A172 (cell line): ENCODE results near the gene CKS2. TPM values are rescaled to one million over a fixed set of nuclear protein-coding genes. Genes with fewer than 3 reads are reported as not detected.
"Not testable (repeated sequence)": the region's sequence is repeated elsewhere in the genome, so short reads cannot be mapped to it uniquely, and the experiment has no call there.

Source experiments
- DNase-seq: peaks from one replicate; pipeline ENCODE4 v3.0.0-alpha.2; 2015; ENCODE audit warnings: low spot score
- total RNA-seq: library from RNA; depleted of rRNA; stranded (reverse); fragments of >200 nt; shearing (Covaris generic); gene quantifications from 2 replicates; pipeline ENCODE4 v1.2.3, GENCODE V29; 2014; rRNA removed

The CKS2 gene
- 446 and 553 TPM in 2 replicates for total RNA-seq

DNA sequence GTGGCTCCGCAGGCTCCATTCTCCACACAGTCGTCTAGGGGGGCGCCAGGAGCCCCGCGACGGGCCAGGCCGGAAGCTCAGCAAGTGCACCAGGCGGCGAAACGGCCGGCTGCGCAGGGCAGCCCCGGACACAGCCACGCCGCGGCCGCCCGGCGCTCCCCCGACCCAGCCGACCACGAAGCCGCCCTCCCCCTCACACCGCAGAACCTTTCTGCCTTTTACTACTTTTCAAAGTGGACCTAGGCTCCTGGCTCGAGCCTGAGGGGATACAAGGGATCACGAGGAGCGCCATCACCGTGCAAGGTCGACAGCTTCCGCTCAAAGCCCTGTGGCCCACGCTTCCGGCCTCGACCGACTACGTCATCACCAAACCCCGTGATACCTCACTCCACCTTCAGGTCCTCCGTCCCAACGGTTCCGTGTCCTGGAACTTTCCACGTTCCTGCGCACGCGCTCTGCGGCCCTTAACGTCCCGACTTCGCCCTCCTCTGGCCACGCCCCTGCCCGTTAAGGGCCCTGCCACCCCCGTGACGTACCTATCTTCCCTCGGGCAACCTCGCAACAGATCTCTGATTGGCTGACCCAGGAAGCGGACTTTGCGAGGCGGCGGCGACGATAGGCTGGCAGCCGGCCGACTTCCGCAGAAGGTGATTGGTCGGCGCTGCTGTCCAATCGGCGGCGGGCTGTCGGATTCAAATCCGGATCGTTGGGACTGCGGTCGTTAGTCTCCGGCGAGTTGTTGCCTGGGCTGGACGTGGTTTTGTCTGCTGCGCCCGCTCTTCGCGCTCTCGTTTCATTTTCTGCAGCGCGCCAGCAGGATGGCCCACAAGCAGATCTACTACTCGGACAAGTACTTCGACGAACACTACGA, at the start of gene CKS2:
Gene CKS2 (plus strand): TSS at position 721 of the 871 bp plus-strand sequence. CDS start 98 bp downstream, at position 819.
- DNase-seq = peak; percentile 100

DNA sequence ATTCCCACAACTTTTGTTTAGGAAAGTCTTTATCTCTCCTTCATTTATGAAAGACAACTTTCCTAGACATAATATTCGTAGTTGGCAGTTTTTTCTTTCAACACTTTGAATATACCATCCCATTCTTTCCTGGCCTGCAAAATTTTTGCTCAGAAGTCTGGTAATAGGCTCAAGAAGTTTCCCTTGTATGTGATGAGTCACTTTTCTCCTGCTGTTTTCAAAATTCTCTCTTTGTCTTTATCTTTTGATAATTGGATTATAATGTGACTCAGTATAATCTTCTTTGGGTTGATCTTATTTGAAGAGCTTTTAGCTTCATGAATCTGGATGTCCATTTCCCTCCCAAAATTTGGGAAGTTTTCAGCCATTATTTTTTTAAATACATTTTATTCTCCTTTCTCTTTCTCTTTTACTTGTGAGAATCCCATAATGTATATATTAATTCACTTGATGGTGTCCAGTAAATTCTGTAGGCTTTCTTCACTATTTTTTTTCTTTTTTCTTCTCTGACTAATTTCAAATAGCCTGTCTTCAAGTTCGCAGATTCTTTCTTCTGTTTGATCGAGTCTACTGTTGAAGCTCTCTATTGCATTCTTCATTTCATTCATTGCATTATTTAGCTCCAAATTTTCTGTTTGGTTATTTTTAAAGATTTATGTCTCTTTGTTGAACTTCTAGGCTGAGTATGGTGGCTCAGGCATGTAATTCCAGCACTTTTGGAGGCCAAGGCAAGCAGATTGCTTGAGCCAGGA, 37.3 kb upstream of the CKS2 start:
- DNase-seq = no peak

DNA sequence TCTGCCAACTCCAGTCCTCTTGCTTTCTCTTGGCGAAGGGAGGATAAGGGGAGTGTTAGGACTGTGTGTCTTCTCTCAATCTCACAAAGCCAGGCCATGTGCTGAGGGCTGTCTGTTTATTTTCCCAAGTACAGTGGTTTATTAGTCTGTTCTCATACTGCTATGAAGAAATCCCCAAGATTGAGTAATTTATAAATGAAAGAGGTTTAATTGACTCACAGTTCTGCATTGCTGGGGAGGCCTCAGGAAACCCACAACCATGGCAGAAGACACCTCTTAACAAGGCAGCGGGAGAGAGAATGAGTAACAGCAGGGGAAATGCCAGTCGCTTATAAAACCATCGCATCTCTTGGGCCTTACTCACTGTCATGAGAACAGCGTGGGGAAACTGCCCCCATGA, 36.2 kb upstream of the CKS2 start:
- DNase-seq = peak; percentile 46

DNA sequence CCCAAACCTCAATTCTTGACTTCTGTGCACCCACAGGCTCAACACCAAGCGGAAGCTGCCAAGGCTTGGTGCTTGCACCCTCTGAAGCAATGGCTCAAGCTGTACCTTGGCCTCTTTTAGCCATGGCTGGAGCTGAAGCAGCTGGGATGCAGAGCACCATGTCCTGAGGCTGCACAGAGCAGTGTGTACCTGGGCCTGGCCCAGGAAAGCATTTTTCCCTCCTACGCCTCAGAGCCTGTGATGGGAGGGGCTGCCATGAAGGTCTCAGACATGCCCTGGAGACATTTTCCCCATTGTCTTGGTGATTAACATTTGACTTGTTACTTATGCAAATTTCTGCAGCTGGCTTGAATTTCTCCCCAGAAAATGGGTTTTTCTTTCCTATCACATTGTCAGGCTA, 35.0 kb upstream of the CKS2 start:
- not testable (repeated sequence) for DNase-seq

DNA sequence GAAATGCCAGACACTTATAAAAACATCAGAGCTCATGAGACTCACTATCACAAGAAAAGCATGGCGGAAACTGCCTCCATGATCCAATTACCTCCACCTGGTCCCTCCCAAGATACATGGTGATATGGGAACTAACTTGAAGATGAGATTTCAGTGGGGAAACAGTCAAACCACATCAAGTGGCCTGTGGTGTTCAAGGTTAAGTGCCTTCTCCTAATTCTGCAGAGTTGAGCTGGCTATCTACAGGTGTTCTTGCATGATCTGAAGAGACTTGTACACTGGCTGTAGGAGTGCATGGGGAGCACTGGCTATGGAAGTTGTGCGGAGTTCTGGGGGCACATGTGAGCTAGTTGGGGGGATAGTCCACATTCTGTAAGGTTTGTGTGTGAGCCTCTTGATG, 34.0 kb upstream of the CKS2 start:
- no peak for DNase-seq

DNA sequence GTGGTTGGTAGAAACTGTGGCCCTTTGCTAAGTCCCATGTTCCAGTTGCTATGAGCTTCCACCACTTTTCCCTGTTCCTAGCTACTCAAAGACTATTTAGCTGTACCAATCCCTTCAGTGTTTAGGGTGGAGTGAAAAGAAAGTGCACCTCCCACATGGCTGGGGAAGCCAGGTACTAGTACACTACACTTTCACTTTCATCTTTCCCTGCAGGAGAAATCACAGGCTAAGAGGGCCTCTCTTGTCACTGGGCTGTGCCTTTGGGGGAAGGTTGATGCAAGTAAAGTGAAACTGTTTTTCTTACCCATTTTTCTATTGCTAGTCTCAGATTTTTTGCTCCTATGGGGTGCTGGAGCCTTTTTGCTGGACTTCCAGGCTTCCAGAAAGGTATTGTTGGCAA, 33.5 kb upstream of the CKS2 start:
- peak; percentile 30 for DNase-seq

DNA sequence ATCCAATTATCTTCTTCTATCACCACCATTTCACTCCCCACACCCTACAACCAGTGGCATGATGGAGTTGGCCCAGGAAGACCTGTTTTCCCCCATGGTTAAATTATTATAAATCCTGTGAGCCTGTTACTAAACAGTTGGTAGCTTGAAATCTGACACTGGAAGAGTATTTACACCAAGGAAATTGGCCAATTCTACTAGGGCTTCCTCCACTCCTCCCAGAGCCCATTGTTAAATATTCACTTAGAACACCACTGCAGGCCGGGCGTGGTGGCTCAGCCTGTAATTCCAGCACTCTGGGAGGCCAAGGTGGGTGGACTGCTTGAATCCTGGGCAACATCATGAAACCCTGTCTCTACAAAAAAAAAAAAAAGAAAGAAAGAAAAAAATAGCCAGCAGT, 32.4 kb upstream of the CKS2 start:
- DNase-seq = no peak

DNA sequence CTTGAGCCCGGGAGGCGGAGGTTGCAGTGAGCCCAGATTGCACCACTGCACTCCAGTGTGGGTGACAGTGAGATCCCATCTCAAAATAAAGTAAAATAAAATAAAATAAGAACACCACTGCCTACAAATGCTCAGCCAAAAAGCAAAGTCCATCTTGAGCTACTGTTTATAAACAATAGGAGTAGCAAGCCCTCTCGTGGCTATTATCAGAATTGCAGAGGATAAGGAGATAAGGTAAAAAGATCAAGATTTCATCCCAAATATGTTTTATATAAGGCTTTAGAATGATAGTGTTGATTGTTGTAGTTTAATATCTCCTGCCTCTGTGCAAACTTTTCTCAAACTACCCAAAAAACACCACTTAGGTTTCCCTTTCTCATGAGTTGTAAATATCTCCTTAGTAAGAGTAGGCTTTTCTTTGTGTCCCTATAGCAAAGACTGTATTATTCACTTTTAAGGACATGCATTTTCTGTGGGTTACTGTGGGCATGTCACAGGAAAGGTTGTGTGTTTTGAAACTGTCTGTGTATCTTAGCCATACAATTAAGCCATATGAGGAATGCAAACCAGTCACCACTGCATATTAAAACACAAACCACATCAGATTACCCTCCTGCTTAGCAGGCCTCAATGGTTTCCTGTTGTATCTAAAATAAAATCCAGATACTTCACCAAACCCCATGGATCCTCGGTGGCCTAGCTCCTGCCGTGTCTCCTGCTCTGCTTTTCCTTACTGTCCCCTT, 31.8 kb upstream of the CKS2 start:
- peak; percentile 56 for DNase-seq

DNA sequence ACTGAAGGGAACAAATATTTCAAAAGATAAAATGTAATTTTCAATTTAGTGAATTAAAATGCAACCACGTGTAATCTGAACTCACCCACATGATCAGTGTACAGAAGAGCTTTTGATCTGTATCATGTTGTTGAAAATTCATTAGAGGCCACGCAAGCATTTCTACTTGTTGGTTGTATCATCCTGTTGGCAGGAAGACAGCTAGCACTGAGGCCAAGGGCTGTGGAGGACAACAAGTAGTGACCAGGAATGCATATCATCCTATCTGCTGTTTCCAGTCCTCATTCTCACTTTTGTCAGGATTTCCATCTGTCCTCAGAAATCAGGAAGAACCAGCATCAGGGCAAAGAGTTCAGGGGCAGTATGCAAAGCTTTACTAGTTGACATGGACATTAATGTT, 29.9 kb upstream of the CKS2 start:
- no peak for DNase-seq

DNA sequence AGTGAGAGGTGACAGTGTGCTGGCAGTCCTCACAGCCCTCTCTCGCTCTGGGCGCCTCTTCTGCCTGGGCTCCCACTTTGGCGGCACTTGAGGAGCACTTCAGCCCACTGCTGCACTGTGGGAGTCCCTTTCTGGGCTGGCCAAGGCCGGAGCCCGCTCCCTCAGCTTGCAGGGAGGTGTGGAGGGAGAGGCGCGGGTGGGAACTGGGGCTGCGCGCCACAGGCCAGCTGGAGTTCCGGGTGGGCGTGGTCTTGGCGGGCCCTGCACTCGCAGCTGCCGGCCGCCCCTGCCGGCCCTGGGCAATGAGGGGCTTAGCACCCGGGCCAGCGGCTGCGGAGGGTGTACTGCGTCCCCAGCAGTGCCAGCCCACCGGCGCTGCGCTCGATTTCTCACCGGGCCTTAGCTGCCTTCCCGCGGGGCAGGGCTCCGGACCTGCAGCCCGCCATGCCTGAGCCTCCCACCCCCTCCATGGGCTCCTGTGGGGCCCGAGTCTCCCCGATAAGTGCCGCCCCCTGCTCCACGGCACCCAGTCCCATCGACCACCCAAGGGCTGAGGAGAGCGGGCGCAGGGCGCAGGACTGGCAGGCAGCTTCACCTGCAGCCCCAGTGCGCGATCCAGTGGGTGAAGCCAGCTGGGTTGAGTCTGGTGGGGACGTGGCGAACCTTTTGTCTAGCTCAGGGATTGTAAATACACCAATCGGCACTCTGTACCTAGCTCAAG, 28.6 kb upstream of the CKS2 start:
- not testable (repeated sequence) for DNase-seq

DNA sequence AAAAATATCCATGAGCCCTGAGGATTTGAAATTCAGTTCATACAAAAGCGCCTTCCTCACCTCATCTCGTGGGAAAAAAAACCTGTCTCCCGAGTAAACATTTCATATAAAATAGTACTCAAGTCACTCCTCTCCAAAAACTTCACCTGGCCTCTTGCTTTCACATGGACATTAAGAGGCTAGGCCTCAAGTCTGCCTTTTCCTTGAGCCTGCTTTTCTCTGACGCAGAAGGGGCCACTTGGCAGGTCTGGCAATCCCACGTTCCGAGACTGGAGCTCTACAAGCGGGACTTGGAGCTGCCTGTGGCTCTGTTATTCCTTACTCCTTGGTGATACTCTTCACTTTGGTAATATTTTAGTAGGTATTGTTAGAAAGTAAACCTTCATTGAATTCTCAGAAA, 26.9 kb upstream of the CKS2 start:
- DNase-seq = no peak

DNA sequence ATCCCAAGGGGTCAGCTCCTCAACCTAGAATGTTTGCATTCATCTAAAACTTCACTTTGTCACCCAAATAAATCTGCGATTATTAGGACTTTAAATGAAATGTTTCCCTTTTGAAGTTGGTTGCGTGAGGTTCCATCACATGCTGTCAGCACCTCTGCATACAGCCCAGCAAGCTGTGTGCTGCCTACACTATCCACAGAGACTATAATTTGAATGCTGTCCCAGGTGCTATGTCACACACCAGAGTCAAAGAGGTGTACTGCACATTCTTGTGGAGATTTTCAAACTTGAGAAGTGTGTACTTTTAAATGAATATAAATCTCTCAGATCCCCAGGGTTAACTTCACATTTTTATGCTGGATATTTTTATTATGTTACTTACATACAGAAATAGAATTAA, 19.3 kb upstream of the CKS2 start:
- no peak for DNase-seq

DNA sequence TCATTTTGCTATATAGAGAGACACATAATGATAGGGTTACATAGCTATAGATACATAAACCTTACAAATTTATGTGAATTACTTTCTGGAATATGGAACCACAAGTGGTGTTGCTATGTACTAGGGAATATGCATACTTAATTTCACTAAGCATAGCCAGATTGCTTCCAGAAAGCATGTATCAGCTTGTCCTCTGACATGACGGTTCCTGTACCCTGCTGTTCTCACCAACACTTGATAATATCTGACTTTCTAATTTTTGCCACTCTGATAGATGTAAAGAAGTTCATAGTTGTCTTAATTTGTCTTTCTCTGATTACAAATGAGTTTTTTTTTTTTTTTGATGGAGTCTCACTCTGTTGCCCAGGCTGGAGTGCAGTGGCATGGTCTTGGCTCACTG, 18.0 kb upstream of the CKS2 start:
- no peak for DNase-seq

DNA sequence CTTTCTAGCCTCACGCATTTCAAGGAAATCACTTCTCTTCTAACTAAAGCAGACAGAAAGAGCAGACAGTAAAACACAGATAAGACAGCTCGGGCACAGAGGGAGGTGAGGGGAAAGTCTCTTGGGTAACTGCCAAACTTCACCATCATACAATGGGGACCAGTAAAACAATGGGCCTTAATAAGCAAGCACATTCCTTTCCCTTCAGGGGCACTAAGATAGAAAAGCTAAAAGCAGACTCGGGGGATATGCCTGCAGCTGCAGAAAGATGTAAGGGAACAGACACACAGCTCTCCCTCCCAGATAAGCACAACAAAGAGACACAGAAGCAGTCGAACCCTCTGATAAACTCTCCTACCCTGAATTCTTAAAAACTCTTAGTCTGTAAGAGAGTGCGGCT, 15.6 kb upstream of the CKS2 start:
- DNase-seq = no peak

DNA sequence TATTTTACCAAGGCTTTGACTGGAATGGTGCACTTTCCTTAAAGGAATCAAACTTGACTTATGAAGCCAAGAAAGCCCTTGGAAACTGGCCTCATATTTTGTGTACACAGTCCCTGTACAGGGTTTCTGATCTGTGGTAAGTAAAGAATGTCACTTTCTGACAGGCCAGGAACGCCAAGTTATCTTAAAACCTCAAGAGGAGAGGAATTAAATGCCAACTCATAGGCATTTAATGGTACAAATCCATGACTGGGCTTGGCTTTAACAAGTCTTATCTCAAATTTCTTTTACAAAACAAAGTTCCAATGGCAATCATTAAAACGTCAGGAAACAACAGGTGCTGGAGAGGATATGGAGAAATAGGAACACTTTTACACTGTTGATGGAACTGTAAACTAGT, 9.0 kb upstream of the CKS2 start:
- DNase-seq = peak; percentile 79

DNA sequence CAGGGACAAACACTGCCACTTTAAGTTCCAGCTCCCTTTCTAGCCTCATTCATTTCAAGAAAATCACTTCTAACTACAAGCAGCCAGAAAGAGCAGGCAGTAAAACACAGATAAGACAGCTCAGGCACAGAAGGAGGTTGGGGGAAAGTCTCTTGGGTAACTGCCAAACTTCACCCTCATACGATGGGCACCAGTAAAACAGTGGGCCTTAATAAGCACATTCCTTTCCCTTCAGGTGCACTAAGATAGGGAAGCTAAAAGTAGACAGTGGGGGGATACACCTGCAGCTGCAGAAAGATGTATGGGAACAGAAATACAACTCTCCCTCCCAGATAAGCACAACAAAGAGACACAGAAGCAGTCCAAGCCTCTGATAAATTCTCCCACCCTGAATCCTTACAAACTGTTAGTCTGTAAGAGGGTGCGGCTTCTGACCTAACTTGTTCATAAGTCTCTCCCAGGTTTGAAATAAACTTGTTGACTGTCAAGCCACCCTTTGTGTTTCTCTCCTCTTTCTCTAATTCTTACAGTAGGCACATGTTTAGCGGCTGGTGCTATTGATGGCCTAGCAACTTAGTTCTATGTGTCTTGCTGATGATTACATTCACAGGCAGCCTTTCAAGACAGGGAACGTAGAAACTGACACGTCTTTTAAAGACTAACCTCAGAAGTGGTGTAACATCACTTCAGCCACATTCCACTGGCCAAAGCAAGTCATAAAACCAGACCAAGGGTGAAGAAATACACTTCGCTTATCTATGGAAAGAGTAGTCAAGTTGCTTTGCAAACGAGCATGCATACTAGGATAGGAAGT, 6.8 kb upstream of the CKS2 start:
- DNase-seq = no peak

DNA sequence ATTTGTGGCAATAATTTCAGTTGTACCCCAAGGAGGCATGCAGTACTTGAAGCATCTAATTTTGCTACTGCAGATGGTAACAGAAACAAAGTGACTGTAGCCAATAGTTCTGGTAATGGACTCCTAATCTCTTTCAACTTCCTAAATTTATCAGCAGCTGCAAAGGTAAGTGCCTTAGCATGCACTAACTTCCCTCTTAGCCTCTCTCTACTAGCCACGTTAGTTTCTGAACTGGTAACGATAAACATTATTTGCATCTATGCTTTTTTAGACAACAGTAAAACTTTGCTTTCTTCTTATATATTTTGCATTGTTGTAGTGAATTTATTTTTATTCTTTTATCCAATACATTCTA, 6.2 kb upstream of the CKS2 start:
- DNase-seq = no peak

DNA sequence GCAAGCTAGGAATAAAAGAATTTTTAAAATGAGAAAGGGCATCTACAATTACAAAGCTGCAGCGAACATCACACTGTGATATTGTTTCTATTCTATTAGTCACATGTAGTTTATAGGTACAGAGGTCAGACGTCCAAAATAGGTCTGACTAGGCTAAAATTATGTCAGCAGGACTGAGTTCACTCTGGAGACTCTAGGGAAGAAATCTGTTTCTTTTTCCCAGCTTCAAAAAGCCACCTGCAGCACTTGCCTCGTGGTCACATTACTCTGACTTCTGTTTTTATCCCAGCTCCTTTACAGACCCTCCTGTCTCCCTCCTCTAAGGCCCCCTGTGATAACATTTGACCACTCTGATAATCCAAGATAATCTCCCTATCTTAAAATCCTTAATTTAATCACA, 5.1 kb upstream of the CKS2 start:
- DNase-seq = no peak

DNA sequence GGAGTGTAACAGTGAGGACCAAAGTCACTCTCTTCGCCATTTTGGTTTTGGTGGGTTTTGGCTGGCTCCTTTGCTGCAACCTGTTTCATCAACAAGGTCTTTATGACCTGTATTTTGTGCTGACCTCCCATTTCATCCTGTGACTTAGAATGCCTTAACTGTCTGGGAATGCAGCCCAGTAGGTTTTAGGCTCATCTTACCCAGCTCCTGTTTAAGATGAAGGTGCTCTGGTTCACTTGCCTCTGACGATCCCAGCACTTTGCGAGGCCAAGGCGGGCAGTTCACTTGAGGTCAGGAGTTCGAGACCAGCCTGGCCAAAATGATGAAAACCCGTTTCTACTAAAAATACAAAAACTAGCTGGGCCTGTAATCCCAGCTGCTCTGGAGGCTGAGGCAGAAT, 1.8 kb upstream of the CKS2 start:
- no peak for DNase-seq

DNA sequence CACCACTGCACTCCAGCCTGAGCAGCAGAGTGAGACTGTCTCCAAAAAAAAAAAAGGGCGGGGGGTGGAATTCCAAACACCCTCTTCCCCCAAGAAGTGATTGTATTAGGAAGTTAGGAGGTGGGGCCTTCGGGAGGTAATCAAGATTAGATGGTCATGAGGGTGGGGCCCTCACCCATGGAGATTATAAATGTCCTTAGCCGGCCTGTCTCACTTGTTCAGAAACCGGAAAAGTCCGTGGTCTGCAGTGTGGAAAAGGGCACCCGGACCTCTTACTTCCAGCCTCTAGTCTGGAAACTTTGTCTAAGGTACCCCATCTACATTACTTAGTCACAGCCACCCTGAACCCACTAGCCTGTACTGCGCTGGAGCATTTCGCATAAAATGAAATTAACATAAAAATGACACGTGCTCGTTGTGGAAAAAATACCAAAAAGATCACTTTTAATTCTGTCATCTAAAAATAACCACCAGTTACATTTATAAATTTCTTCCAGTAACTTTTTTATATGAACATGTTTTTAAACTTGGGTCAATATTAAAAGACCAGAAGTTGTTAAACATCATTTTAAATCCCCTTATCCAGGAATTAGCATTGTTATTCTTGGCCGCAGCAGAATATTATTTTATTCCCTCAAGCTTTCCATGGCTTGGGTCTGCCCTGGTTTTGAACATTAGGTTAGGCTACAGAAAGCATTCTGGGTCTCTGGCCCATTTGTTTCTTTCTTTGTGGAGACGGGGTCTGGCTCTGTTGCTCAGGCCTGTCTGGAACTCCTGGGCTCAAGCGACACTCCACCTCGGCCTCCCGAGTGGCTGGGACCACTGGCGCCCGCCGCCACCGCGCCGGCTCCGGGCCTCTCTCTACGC, 1.2 kb upstream of the CKS2 start:
- peak; percentile 37 for DNase-seq
